ENCODE results near the gene TMEM217. TPM values are rescaled to one million over a fixed set of nuclear protein-coding genes. Genes with fewer than 3 reads are reported as not detected.

TMEM217 gene
- polyA plus RNA-seq, 1 of the 3 experiments (the other 2 are of a cell fraction): 1.5 TPM

- TF ChIP-seq IRF3 (IDR thresholded peaks at IDR 0.05; ENCODE audit: low read depth, low read length) (no peak), ELF1 (IDR thresholded peaks at IDR 0.05) (no peak), EZH2phosphoT487 (IDR thresholded peaks at IDR 0.05; ENCODE audit: borderline replicate concordance, low read depth) (no peak), MXI1 (IDR thresholded peaks at IDR 0.05; ENCODE audit: low read depth, low read length) (no peak), SMC3 (IDR thresholded peaks at IDR 0.05; ENCODE audit: low read depth, low read length) (no peak)
These were observed 79.9 kb downstream of the TMEM217 start (continued) for GRCh38 chr6:37177935-37178517.

- Histone ChIP-seq H3K27ac (ENCODE audit: low read depth in 2 of 2, low read length in 1 of 2) (no peak overlapping the region), H3K4me1 (ENCODE audit: control insufficient read depth in 1 of 2, insufficient read depth in 2 of 2, low read depth in 1 of 2, low read length in 1 of 2) (peaks cover 3 to 8% of the 10 kb centered on the region in 2 experiments; a peak in 2 of 4 replicates), H3K4me3 (ENCODE audit: low read depth in 2 of 2, low read length in 1 of 2) (no peak overlapping the region), H3K36me3 (replicated peaks in 1 of 2; ENCODE audit: control insufficient read depth in 1 of 2, insufficient read depth in 2 of 2, low read length in 1 of 2) (peaks cover 32 to 35% of the 10 kb centered on the region in 2 experiments), H3K27me3 (ENCODE audit: insufficient read depth) (no peaks in the 10 kb centered on the region), H3K4me2 (no peak overlapping the region), H3K79me2 (ENCODE audit: insufficient read depth) (peaks cover 8% of the 10 kb centered on the region; the same call in 1 of the 2 replicates), H4K20me1 (ENCODE audit: insufficient read depth) (peaks cover 9% of the 10 kb centered on the region), H3K9ac (no peak overlapping the region), H2AFZ (ENCODE audit: low read depth) (no peak overlapping the region), H3F3A (replicated peaks; ENCODE audit: insufficient read depth) (peaks cover 11% of the 10 kb centered on the region), H3K9me3 (no peaks in the 10 kb centered on the region), H3K9me2 (no peaks in the 10 kb centered on the region)
- TF ChIP-seq GATA2 (CRISPR knock-in tag; IDR thresholded peaks at IDR 0.05): no peak
- no peak for TF ChIP-seq MEF2A (IDR thresholded peaks at IDR 0.05; ENCODE audit: borderline replicate concordance, low read depth)
- no peak for TF ChIP-seq EZH2phosphoT487 (IDR thresholded peaks at IDR 0.05; ENCODE audit: borderline replicate concordance, low read depth)
- TF ChIP-seq RXRA (IDR thresholded peaks at IDR 0.05; ENCODE audit: borderline replicate concordance, low read depth): no peak
- no peak for TF ChIP-seq FOXJ3 (CRISPR knock-in tag; IDR thresholded peaks at IDR 0.05)
- no peak for TF ChIP-seq JUND (IDR thresholded peaks at IDR 0.05)
- TF ChIP-seq NRF1 (IDR thresholded peaks at IDR 0.05; ENCODE audit: low read depth, low read length): no peak
- no peak for TF ChIP-seq FOXM1 (IDR thresholded peaks at IDR 0.05; ENCODE audit: low read depth)
- TF ChIP-seq EP300 (IDR thresholded peaks at IDR 0.05; ENCODE audit: borderline replicate concordance in 1 of 2, low read depth in 1 of 2, low read length in 1 of 2): no peak
- no peak for TF ChIP-seq CTCF (IDR thresholded peaks at IDR 0.05)
- TF ChIP-seq USF1 (IDR thresholded peaks at IDR 0.05; ENCODE audit: borderline replicate concordance, low read depth): no peak
- no peak for DNase-seq
- ChIA-PET POLR2A (no interaction called here), CTCF (interaction anchor here (1.1 to 15.1 kb wide), 5 partner anchors 22 to 153 kb away, joined by 3 to 490 read pairs (median 19); no protein-coding TSS in a partner anchor)
- WGBS (ENCODE audit: low lambda C conversion rate): 79% methylated on average over 10 of the region's 10 CpGs
These were observed 80.6 kb downstream of the TMEM217 start for GRCh38 chr6:37177077-37177934.

Measured in SK-N-SH (cell line).